Measurements from ENCODE around the gene ANKRD62.

ANKRD62 gene

GRCh38 chr18:12088096-12088495, 5.5 kb upstream of the ANKRD62 start:
- Histone ChIP-seq H3K4me3 (ENCODE audit: low read length) (no peak overlapping the region), H3K9me3 (ENCODE audit: insufficient read depth, low read length) (no peaks in the 10 kb centered on the region), H3K27ac (ENCODE audit: low read length) (no peak overlapping the region), H3K4me2 (ENCODE audit: low read length) (no peak overlapping the region), H3K36me3 (replicated peaks; ENCODE audit: low read depth, low read length) (no peaks in the 10 kb centered on the region), H3K4me1 (ENCODE audit: low read length) (peaks cover 2% of the 10 kb centered on the region; the same call in 1 of the 2 replicates), H3K79me2 (ENCODE audit: low read length) (no peaks in the 10 kb centered on the region), H2AFZ (ENCODE audit: low read depth, low read length) (no peak overlapping the region), H3K9ac (ENCODE audit: low read length) (no peak overlapping the region), H4K20me1 (ENCODE audit: insufficient read depth, low read length) (no peaks in the 10 kb centered on the region), H3K27me3 (ENCODE audit: low read depth, low read length) (no peaks in the 10 kb centered on the region)
- no peak for TF ChIP-seq EZH2phosphoT487 (IDR thresholded peaks at IDR 0.05; ENCODE audit: low read depth)

GRCh38 chr18:12088731-12089375, 4.8 kb upstream of the ANKRD62 start:
- H3K27me3 ChIP-seq (ENCODE audit: low read depth, low read length), result no peaks in the 10 kb centered on the region
- H3K4me2 ChIP-seq (ENCODE audit: low read length), result no peak overlapping the region
- H3K36me3 ChIP-seq (replicated peaks; ENCODE audit: low read depth, low read length), result no peaks in the 10 kb centered on the region
- H3K9me3 ChIP-seq (ENCODE audit: insufficient read depth, low read length), result no peaks in the 10 kb centered on the region
- H4K20me1 ChIP-seq (ENCODE audit: insufficient read depth, low read length), result no peaks in the 10 kb centered on the region
- peaks cover 2% of the 10 kb centered on the region; the same call in 1 of the 2 replicates for H3K4me1 ChIP-seq (ENCODE audit: low read length)
- no peak overlapping the region for H3K4me3 ChIP-seq (ENCODE audit: low read length)
- no peak overlapping the region for H3K9ac ChIP-seq (ENCODE audit: low read length)
- H3K79me2 ChIP-seq (ENCODE audit: low read length), result no peaks in the 10 kb centered on the region
- TF ChIP-seq CTCF (IDR thresholded peaks at IDR 0.05; ENCODE audit: low read depth, low read length), result no peak
- no peak for TF ChIP-seq EZH2phosphoT487 (IDR thresholded peaks at IDR 0.05; ENCODE audit: low read depth)
- no peak overlapping the region for H3K27ac ChIP-seq (ENCODE audit: low read length)
- no peak overlapping the region for H2AFZ ChIP-seq (ENCODE audit: low read depth, low read length)

- Histone ChIP-seq H3K27ac (ENCODE audit: low read length) (no peak overlapping the region), H3K27me3 (ENCODE audit: low read depth, low read length) (peaks cover 11% of the 10 kb centered on the region; the same call in 1 of the 2 replicates), H3K4me3 (ENCODE audit: low read length) (no peak overlapping the region), H3K79me2 (ENCODE audit: low read length) (no peaks in the 10 kb centered on the region), H3K4me1 (ENCODE audit: low read length) (peaks cover 2% of the 10 kb centered on the region; the same call in 1 of the 2 replicates), H3K36me3 (replicated peaks; ENCODE audit: low read depth, low read length) (no peaks in the 10 kb centered on the region), H4K20me1 (ENCODE audit: insufficient read depth, low read length) (no peaks in the 10 kb centered on the region), H2AFZ (ENCODE audit: low read depth, low read length) (no peak overlapping the region), H3K9ac (ENCODE audit: low read length) (no peak overlapping the region), H3K9me3 (ENCODE audit: insufficient read depth, low read length) (no peaks in the 10 kb centered on the region), H3K4me2 (ENCODE audit: low read length) (no peak overlapping the region)
- TF ChIP-seq CTCF (IDR thresholded peaks at IDR 0.05; ENCODE audit: low read depth, low read length) (no peak), EZH2phosphoT487 (IDR thresholded peaks at IDR 0.05; ENCODE audit: low read depth) (no peak)
These were observed 2.0 kb upstream of the ANKRD62 start for GRCh38 chr18:12091538-12092141.

- H3K36me3 ChIP-seq (replicated peaks; ENCODE audit: low read depth, low read length), result no peaks in the 10 kb centered on the region
- peak overlapping the region; percentile 78; the same call in 1 of the 2 replicates for H2AFZ ChIP-seq (ENCODE audit: low read depth, low read length)
- H3K27ac ChIP-seq (ENCODE audit: low read length), result no peak overlapping the region
- peaks cover 2% of the 10 kb centered on the region; the same call in 1 of the 2 replicates for H3K4me1 ChIP-seq (ENCODE audit: low read length)
- H3K27me3 ChIP-seq (ENCODE audit: low read depth, low read length), result peaks cover 11% of the 10 kb centered on the region; the same call in 1 of the 2 replicates
- peak overlapping the region; percentile 63 for H3K4me2 ChIP-seq (ENCODE audit: low read length)
- peak overlapping the region; percentile 36 for H3K4me3 ChIP-seq (ENCODE audit: low read length)
- TF ChIP-seq CTCF (IDR thresholded peaks at IDR 0.05; ENCODE audit: low read depth, low read length) (peak; percentile 87), EZH2phosphoT487 (IDR thresholded peaks at IDR 0.05; ENCODE audit: low read depth) (no peak)
- no peaks in the 10 kb centered on the region for H4K20me1 ChIP-seq (ENCODE audit: insufficient read depth, low read length)
- H3K79me2 ChIP-seq (ENCODE audit: low read length), result no peaks in the 10 kb centered on the region
- no peak overlapping the region for H3K9ac ChIP-seq (ENCODE audit: low read length)
- no peaks in the 10 kb centered on the region for H3K9me3 ChIP-seq (ENCODE audit: insufficient read depth, low read length)
These were observed 1.0 kb upstream of the ANKRD62 start for GRCh38 chr18:12092398-12093229.

Data from OCI-LY3 (cell line).